Type B pancreatic cell (in vitro differentiated cells): Measurements from ENCODE around the gene SEC14L1. TPM values are rescaled to one million over a fixed set of nuclear protein-coding genes. Genes with fewer than 3 reads are reported as not detected.

Source experiments
- DNase-seq: peaks from one replicate; pipeline ENCODE4 v3.0.0; 2021; ENCODE audit warnings: mixed read lengths; ENCODE audit not compliant: unreplicated experiment; ENCODE audit errors: extremely low spot score
- H3K27ac Mint-ChIP-seq: 2 replicates; pipeline ENCODE4 v1.8.0; 2021; ENCODE audit warnings: mild to moderate bottlenecking, mixed read lengths
- H3K27me3 Mint-ChIP-seq: 2 replicates; pipeline ENCODE4 v1.8.0; 2021; ENCODE audit warnings: mixed read lengths
- H3K36me3 Mint-ChIP-seq: 2 replicates; pipeline ENCODE4 v1.8.0; 2021; ENCODE audit warnings: mixed read lengths
- H3K4me1 Mint-ChIP-seq: one replicate; pipeline ENCODE4 v1.8.0; 2021; ENCODE audit warnings: mixed read lengths; ENCODE audit not compliant: unreplicated experiment
- H3K4me3 Mint-ChIP-seq: 2 replicates; pipeline ENCODE4 v1.8.0; 2021; ENCODE audit warnings: mild to moderate bottlenecking, mixed read lengths
- H3K9me3 Mint-ChIP-seq: 2 replicates; pipeline ENCODE4 v1.8.0; 2021; ENCODE audit warnings: mixed read lengths
- total RNA-seq: library from RNA; stranded (reverse); gene quantifications from 2 replicates; pipeline ENCODE4 v1.2.1, GENCODE V29; 2021; ENCODE audit warnings: low replicate concordance
- TF ChIP-seq, protein P1 (sequence below): fragments of 200-600 bp; sonication (generic); conservative IDR thresholded peaks from 2 replicates; pipeline ENCODE4 v1.5.0; 2021; ENCODE audit warnings: antibody characterized with exemption, mild to moderate bottlenecking

The SEC14L1 gene
- total RNA-seq, 1 donor from 2014 or later = 74.9 TPM

DNA sequence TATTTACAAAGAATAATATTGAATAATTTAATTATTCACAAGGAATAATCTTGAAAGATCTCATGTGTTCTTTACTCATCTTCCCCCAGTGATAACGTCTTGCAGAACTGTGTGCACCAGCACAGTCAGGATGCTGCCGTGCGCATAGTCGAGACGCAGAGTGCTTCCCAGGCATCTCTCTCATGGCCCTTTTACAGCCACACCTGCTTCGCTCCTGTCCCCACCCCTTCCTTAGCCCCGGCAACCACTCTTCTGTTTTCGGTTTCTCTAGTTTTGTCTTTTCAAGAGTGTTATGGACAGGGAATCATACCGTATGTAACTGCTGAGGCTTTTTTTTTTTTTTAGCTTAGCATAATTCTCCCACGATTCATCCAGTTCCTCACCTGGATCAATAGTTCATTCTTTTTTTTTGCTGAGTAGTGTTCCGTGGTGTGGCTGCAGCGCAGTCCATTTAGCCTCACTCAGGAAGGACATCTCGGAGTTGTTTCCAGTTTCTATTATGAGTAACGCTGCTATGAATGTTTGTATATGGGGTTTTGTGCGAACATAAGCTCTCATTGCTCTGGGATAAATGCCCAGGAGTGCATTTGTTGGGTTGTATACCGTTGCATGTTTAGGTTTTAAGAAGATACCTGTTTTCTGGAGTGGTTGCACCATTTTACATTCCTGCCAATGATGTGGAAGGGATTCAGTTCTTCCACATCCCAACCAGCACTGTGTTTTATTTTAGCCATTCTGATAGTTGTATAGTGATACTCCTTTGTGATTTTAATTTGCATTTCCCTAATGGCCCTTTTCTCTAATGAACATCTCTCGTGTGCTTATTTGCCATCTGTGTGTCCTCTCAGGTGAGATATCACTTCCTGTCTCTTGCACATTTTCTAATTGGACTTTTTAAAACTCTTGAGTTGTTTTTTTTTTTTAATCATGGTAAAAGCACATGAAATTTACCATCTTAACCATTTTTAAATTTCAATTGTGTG, 47.6 kb downstream of the SEC14L1 start:
- no peak for DNase-seq
- H3K9me3 Mint-ChIP-seq = no peaks in the 10 kb centered on the region
- no peak overlapping the region for H3K4me3 Mint-ChIP-seq
- no peaks in the 10 kb centered on the region for H3K4me1 Mint-ChIP-seq
- peaks cover 27% of the 10 kb centered on the region for H3K36me3 Mint-ChIP-seq
- H3K27ac Mint-ChIP-seq = no peak overlapping the region
- H3K27me3 Mint-ChIP-seq = no peaks in the 10 kb centered on the region
- TF ChIP-seq, protein P1, sequence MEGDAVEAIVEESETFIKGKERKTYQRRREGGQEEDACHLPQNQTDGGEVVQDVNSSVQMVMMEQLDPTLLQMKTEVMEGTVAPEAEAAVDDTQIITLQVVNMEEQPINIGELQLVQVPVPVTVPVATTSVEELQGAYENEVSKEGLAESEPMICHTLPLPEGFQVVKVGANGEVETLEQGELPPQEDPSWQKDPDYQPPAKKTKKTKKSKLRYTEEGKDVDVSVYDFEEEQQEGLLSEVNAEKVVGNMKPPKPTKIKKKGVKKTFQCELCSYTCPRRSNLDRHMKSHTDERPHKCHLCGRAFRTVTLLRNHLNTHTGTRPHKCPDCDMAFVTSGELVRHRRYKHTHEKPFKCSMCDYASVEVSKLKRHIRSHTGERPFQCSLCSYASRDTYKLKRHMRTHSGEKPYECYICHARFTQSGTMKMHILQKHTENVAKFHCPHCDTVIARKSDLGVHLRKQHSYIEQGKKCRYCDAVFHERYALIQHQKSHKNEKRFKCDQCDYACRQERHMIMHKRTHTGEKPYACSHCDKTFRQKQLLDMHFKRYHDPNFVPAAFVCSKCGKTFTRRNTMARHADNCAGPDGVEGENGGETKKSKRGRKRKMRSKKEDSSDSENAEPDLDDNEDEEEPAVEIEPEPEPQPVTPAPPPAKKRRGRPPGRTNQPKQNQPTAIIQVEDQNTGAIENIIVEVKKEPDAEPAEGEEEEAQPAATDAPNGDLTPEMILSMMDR = no peak

DNA sequence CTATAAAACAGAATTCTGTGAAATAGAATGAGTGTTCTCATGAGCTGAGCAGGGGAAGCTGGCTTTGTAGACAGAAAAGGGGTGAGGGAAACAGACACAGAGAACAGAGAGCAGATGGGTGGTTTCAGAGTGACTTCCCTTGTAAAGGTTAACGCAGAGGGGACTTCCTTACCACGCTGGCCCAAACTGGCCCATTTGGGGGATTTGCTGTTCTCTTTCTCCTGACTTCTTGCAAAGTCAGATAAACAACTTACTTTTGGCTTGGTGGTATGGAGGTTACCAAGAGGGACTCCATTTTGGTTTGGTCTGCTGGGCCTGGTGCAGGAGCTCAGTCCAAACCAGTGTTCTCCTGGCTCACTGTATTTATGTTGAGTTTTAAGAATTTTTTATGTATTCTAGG, 48.4 kb downstream of the SEC14L1 start:
- H3K27me3 Mint-ChIP-seq = no peaks in the 10 kb centered on the region
- no peak overlapping the region for H3K4me3 Mint-ChIP-seq
- no peaks in the 10 kb centered on the region for H3K4me1 Mint-ChIP-seq
- H3K27ac Mint-ChIP-seq = no peak overlapping the region
- DNase-seq = no peak
- H3K9me3 Mint-ChIP-seq = no peaks in the 10 kb centered on the region
- peaks cover 27% of the 10 kb centered on the region for H3K36me3 Mint-ChIP-seq
- TF ChIP-seq, protein P1 = no peak

DNA sequence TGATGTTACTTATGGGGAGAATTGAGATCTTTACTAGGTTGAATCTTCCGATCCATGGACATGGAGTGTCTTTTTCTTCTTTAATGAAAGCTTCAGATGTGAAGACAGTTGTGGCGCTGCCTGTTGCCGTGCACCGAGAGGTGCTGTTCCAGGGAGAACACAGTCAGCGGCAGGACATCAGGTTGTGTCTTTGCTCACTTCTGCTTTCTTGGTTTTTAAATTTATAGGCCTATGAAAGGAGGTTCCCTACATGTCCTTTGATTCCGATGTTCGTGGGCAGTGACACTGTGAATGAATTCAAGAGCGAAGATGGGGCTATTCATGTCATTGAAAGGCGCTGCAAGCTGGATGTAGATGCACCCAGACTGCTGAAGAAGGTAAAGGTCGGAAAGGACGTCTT, 49.8 kb downstream of the SEC14L1 start:
- H3K36me3 Mint-ChIP-seq = peaks cover 32% of the 10 kb centered on the region
- no peak for DNase-seq

DNA sequence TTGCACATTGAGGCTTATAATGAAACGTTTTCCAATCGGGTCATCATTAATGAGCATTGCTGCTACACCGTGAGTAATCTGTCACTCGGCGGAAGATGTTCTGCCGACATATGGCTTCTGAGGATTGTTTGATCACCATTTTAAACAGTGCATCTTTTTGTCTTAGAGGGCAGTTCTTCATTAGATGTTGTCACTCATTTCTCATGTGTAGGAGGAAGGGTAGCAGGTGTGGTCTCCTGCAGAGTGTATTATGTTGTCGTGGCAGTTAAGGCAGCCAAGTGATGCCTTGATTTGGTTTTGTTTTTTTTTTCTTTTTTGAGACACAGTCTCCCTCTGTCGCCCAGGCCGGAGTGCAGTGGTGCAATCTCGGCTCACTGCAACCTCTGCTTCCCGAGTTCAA, 50.5 kb downstream of the SEC14L1 start:
- Mint-ChIP-seq H3K36me3 (peaks cover 38% of the 10 kb centered on the region), H3K4me1 (no peaks in the 10 kb centered on the region), H3K27me3 (no peaks in the 10 kb centered on the region), H3K4me3 (no peak overlapping the region), H3K27ac (no peak overlapping the region), H3K9me3 (no peaks in the 10 kb centered on the region)
- TF ChIP-seq, protein P1 = no peak
- DNase-seq = no peak

More for the DNA sequence above, 49.8 kb downstream of the SEC14L1 start:
- Mint-ChIP-seq H3K4me3 (no peak overlapping the region), H3K27ac (no peak overlapping the region), H3K4me1 (no peaks in the 10 kb centered on the region), H3K27me3 (no peaks in the 10 kb centered on the region), H3K9me3 (no peaks in the 10 kb centered on the region)
- TF ChIP-seq, protein P1 = no peak

DNA sequence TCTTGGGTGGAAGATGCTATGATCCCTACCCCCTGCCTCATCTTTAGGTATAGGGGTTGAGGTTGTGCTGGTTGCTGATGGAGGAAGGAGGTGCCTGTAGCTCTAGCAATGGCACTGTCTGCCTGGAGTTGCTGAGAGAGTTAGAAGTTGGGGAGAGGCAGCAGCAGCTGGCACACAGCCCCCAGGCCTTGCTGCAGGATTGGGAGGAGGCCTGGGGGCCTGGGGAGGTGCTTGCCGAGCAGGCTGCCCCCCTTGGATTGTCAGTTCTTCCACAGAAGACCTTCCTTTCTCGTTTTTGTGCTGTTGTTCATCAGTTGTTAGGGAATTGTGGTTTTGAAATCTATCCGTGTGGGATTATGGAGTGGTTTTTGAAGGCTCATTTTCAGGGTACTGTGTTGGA, 52.9 kb downstream of the SEC14L1 start:
- peaks cover 40% of the 10 kb centered on the region for H3K36me3 Mint-ChIP-seq
- H3K27me3 Mint-ChIP-seq = no peaks in the 10 kb centered on the region
- H3K27ac Mint-ChIP-seq = no peak overlapping the region
- TF ChIP-seq, protein P1 = no peak
- no peak for DNase-seq
- H3K9me3 Mint-ChIP-seq = no peaks in the 10 kb centered on the region
- H3K4me3 Mint-ChIP-seq = no peak overlapping the region
- H3K4me1 Mint-ChIP-seq = no peaks in the 10 kb centered on the region
